Prostate gland (tissue), 2 donors: ENCODE results near the gene EEF1B2. TPM values are rescaled to one million over a fixed set of nuclear protein-coding genes. Genes with fewer than 3 reads are reported as not detected.
A peak's percentile ranks its signal among the peaks of the same experiment; 100 is the strongest.
"Not testable (repeated sequence)": the region's sequence is repeated elsewhere in the genome, so short reads cannot be mapped to it uniquely, and the experiment has no call there.

Source experiments
- DNase-seq: peaks from one replicate; pipeline ENCODE4 v3.0.0-alpha.2; 2019; ENCODE audit warnings: low spot score
- H3K27ac ChIP-seq, 2 donors: fragments of 200-600 bp; sonication (generic); 2 replicates each; pipeline ENCODE4 v1.5.1; 2017 to 2019
- H3K27me3 ChIP-seq: fragments of 200-600 bp; sonication (generic); replicated peaks from 2 replicates; pipeline ENCODE4 v1.5.1; 2019; ENCODE audit not compliant: insufficient read depth
- H3K36me3 ChIP-seq, 2 donors: fragments of 200-600 bp; sonication (generic); 1 replicate in 1 of 2; 2 replicates in 1 of 2; pipeline versions ENCODE4 v1.5.1 to v1.8.1; 2017 to 2019
- H3K4me1 ChIP-seq: fragments of 200-600 bp; sonication (generic); replicated peaks from 2 replicates; pipeline ENCODE4 v1.5.1; 2019
- H3K4me3 ChIP-seq, 2 donors: fragments of 200-600 bp; sonication (generic); 2 replicates each; pipeline ENCODE4 v1.5.1; 2017 to 2019
- H3K9me3 ChIP-seq: fragments of 200-600 bp; sonication (generic); 2 replicates; pipeline ENCODE4 v1.5.1; 2017
- POLR2A ChIP-seq: fragments of 450-650 bp; IDR thresholded peaks from one replicate; pipeline ENCODE4 v1.6.1; 2016; ENCODE audit warnings: antibody characterized with exemption, mild to moderate bottlenecking
- POLR2AphosphoS5 ChIP-seq: sonication (generic); formaldehyde crosslinking; IDR thresholded peaks from one replicate; pipeline ENCODE4 v1.6.1; 2017; ENCODE audit warnings: antibody characterized with exemption
- WGBS: methylation state at CpG from one replicate; pipeline ENCODE4 v1.1.5; 2018; 5-methylcytosine and 5-hydroxymethylcytosine counted together
- intact Hi-C: fragments of 100-400 bp; cut with DNase I; formaldehyde crosslinking; loops from one replicate; pipeline ENCODE4 v1.14.2; 2022
- total RNA-seq, 2 donors: library from RNA; depleted of rRNA; stranded (reverse); fragments of >200 nt; gene quantifications; one replicate each; pipeline ENCODE4 v1.1.0, GENCODE V29; 2016
- TF ChIP-seq, protein P1 (sequence below), 4 experiments: fragments of 200-600 bp in 2 of 4; fragments of 450-650 bp in 2 of 4; sonication (generic) in 2 of 4; IDR thresholded peaks; 1 replicate in 3 of 4; 2 replicates in 1 of 4; pipeline ENCODE4 v1.5.1; 2016 to 2019; ENCODE audit warnings: antibody characterized with exemption in 4 of 4, mild to moderate bottlenecking in 2 of 4, moderate library complexity in 2 of 4

EEF1B2 gene
- total RNA-seq, 2 donors from 2014 or later, result 305 to 491 TPM

DNA sequence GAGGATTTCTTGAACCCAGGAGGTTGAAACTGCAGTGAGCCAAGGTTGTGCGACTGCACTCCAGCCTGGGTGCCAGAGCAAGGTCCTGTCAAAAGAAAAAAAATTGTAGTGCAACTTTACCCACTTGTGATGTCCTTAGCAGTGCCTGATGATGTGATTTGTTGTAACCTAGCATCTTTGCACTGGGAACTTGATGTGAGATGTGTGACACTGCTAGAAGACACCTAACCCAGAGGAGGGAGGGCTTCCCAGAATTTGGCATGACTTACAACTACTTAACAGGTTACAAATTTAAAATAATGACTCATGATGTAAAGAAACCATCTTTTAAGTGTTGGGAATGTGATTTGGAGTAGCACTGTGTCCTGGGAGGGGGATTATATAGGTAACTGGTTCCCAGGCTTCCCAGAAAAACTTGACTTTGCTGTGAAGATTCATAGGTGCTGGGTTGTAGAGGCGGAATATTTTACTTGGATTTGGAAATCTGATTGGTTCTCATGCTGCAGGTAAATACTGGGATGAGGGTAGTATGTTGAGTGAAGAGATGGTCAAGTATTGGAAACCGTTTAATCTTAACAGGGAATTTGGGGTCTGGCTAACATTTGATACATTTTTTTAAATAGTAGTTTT, 3.7 kb downstream of the EEF1B2 start:
- Histone ChIP-seq H3K27me3 (no peaks in the 10 kb centered on the region), H3K9me3 (no peaks in the 10 kb centered on the region), H3K4me3 (no peak overlapping the region), H3K36me3 (no peaks in the 10 kb centered on the region), H3K4me1 (peaks cover 7% of the 10 kb centered on the region), H3K27ac (no peak overlapping the region)
- DNase-seq, result no peak
- intact Hi-C loops, result loop anchor here (10.0 kb wide), 1 partner anchor 101 kb away; no protein-coding TSS in a partner anchor
- 87% methylated on average over 3 of the region's 3 CpGs for WGBS
- TF ChIP-seq, protein P1, sequence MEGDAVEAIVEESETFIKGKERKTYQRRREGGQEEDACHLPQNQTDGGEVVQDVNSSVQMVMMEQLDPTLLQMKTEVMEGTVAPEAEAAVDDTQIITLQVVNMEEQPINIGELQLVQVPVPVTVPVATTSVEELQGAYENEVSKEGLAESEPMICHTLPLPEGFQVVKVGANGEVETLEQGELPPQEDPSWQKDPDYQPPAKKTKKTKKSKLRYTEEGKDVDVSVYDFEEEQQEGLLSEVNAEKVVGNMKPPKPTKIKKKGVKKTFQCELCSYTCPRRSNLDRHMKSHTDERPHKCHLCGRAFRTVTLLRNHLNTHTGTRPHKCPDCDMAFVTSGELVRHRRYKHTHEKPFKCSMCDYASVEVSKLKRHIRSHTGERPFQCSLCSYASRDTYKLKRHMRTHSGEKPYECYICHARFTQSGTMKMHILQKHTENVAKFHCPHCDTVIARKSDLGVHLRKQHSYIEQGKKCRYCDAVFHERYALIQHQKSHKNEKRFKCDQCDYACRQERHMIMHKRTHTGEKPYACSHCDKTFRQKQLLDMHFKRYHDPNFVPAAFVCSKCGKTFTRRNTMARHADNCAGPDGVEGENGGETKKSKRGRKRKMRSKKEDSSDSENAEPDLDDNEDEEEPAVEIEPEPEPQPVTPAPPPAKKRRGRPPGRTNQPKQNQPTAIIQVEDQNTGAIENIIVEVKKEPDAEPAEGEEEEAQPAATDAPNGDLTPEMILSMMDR (IDR thresholded peaks at IDR 0.05), result no peak
- no peak for TF ChIP-seq POLR2A
- no peak for TF ChIP-seq POLR2AphosphoS5

DNA sequence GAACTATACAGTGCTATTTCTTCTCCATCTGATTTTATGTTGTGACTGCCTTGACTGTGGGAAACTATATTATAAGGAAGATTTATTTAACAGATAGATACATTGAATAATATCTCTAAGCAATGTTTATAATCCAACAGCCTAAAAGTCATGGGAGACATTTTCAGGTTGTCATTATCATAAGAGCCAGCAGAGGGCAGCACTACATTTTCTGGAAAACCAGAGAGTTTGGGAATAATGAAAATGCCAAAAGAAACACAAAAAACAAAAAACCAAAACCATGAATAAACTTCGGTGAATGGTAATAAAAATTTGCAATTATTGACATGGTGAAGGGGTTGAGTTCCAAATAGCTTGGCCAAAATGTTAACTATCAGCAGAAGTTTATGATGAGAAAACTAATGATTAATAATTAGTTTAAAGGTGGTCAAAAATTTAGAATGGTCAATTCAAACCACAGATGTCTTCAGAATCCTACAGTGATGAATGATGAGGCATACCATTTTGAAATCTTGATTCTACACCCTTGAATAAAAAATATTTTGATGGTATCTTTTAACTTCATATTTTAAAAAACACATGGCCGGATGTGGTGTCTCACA, 4.7 kb downstream of the EEF1B2 start:
- H3K27ac ChIP-seq, result no peak overlapping the region
- DNase-seq, result no peak
- H3K4me1 ChIP-seq, result peaks cover 7% of the 10 kb centered on the region
- H3K36me3 ChIP-seq, result no peaks in the 10 kb centered on the region
- H3K27me3 ChIP-seq, result no peaks in the 10 kb centered on the region
- WGBS, result 55% methylated on average over 2 of the region's 2 CpGs
- intact Hi-C loops, result loop anchor here (10.0 kb wide), 1 partner anchor 100 kb away; no protein-coding TSS in a partner anchor
- TF ChIP-seq, protein P1 (IDR thresholded peaks at IDR 0.05), result peak; percentile 61 to 75 (median 64)
- no peak for TF ChIP-seq POLR2AphosphoS5
- no peak for TF ChIP-seq POLR2A
- no peak overlapping the region for H3K4me3 ChIP-seq
- H3K9me3 ChIP-seq, result no peaks in the 10 kb centered on the region

DNA sequence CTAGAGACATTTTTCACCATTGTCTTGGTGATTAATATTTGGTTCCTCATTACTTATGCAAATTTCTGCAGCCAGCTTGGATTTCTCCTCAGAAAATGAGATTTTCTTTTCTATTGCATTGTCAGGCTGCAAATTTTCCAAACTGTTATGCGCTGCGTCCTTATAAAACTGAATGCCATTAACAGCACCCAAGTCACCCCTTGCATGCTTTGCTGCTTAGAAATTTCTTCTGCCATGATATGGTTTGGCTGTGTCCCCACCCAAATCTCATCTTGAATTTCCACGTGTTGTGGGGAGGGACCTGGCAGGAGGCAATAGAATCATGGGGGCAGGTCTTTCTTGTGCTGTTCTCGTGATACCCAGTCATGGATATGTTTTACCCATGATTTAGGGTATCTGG, 8.5 kb downstream of the EEF1B2 start:
- not testable (repeated sequence) for DNase-seq, H3K27me3 ChIP-seq, H3K4me1 ChIP-seq, H3K27ac ChIP-seq, H3K9me3 ChIP-seq, H3K36me3 ChIP-seq, H3K4me3 ChIP-seq
- intact Hi-C loops, result loop anchor here (10.0 kb wide), 1 partner anchor 97 kb away; no protein-coding TSS in a partner anchor
- 92% methylated on average over 4 of the region's 4 CpGs for WGBS

DNA sequence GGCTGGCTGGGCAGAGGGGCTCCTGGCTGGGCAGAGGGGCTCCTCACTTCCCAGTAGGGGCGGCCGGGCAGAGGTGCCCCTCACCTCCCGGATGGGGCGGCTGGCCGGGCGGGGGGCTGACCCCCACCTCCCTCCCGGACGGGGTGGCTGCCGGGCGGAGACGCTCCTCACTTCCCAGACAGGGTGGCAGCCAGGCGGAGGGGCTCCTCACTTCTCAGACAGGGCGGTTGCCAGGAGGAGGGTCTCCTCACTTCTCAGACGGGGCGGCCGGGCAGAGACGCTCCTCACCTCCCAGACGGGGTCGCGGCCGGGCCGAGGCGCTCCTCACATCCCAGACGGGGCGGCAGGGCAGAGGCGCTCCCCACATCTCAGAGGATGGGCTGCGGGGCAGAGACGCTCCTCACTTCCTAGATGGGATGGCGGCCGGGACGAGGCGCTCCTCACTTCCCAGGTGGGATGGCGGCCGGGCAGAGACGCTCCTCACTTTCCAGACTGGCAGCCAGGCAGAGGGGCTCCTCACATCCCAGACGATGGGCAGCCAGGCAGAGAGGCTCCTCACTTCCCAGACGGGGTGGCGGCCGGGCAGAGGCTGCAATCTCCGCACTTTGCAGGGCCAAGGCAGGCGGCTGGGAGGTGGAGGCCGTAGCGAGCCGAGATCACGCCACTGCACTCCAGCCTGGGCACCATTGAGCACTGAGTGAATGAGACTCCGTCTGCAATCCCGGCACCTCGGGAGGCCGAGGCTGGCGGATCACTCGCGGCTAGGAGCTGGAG, 12.1 kb downstream of the EEF1B2 start:
- DNase-seq, H3K27ac ChIP-seq, H3K36me3 ChIP-seq, intact Hi-C loops, H3K4me3 ChIP-seq, H3K9me3 ChIP-seq, H3K4me1 ChIP-seq, H3K27me3 ChIP-seq: not testable (repeated sequence)
- WGBS, result 92% methylated on average over 15 of the region's 52 CpGs

DNA sequence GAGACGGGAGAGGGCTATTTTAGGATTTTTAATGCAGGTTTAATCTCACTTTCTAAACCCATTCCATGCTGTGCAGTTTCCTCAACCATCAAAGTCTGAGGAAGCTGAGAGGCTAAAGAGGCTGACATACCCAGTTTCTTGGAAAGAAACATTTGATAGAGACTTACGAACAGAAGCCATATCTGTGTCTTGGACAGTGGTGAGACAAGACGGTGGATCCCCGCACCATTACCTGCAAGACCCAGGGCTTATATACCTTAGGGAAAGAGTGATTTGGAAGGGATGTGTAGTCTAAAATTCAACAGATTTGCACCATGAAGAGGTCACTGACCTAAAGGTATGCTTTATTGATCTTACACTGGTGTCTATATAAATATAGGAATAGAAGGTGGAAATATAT, 13.5 kb downstream of the EEF1B2 start:
- TF ChIP-seq POLR2A, result no peak
- TF ChIP-seq, protein P1 (IDR thresholded peaks at IDR 0.05), result no peak
- TF ChIP-seq POLR2AphosphoS5, result no peak
- Histone ChIP-seq H3K36me3 (no peaks in the 10 kb centered on the region), H3K27me3 (no peaks in the 10 kb centered on the region), H3K4me3 (no peak overlapping the region), H3K9me3 (no peaks in the 10 kb centered on the region), H3K27ac (no peak overlapping the region), H3K4me1 (no peaks in the 10 kb centered on the region)
- no peak for DNase-seq
- 96% methylated on average over 4 of the region's 4 CpGs for WGBS
- intact Hi-C loops, result no loop called here
